Measurements from ENCODE around the gene S100A3. TPM values are rescaled to one million over a fixed set of nuclear protein-coding genes. Genes with fewer than 3 reads are reported as not detected.
"Not testable (repeated sequence)": the region's sequence is repeated elsewhere in the genome, so short reads cannot be mapped to it uniquely, and the experiment has no call there.

The S100A3 gene
- total and polyA plus RNA-seq, 2 of the 8 experiments (the other 6 are each of a cell fraction or from before 2014, with no cell fraction given): 0.26 to 0.47 TPM

DNA sequence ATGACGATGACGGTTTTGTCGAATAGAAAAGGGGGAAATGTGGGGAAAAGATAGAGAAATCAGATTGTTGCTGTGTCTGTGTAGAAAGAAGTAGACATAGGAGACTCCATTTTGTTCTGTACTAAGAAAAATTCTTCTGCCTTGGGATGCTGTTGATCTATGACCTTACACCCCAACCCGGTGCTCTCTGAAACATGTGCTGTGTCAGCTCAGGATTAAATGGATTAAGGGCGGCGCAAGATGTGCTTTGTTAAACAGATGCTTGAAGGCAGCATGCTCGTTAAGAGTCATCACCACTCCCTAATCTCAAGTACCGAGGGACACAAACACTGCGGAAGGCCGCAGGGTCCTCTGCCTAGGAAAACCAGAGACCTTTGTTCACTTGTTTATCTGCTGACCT lies 26.4 kb upstream of the S100A3 start:
- not testable (repeated sequence) for H3K4me2 ChIP-seq (ENCODE audit: insufficient read depth in 1 of 2, low read depth in 2 of 2, low read length in 2 of 2); H3K27me3 ChIP-seq (replicated peaks in 1 of 4; ENCODE audit: control insufficient read depth in 3 of 4, extremely low read depth in 1 of 4, insufficient read depth in 3 of 4, low read length in 3 of 4); H4K5ac ChIP-seq (ENCODE audit: insufficient read length, low read depth, low read length); H3K18ac ChIP-seq (ENCODE audit: extremely low read depth, low read length); H3K27ac ChIP-seq (ENCODE audit: low read depth, low read length); H3K36me3 ChIP-seq (ENCODE audit: control insufficient read depth in 2 of 4, insufficient read depth in 4 of 4, low read length in 3 of 4); H2BK5ac ChIP-seq (ENCODE audit: low read depth, low read length); H4K8ac ChIP-seq (ENCODE audit: extremely low read depth, insufficient read depth, low read length); H2BK12ac ChIP-seq (ENCODE audit: low read depth, low read length); H4K20me1 ChIP-seq (replicated peaks in 1 of 2; ENCODE audit: control insufficient read depth in 1 of 2, insufficient read depth in 2 of 2, low read length in 2 of 2); H3K56ac ChIP-seq (replicated peaks; ENCODE audit: insufficient read length, low read depth, low read length); H2BK15ac ChIP-seq (ENCODE audit: low read length); H3K9ac ChIP-seq (replicated peaks in 1 of 4; ENCODE audit: extremely low read depth in 1 of 4, low read depth in 3 of 4, low read length in 3 of 4); H2BK120ac ChIP-seq (replicated peaks; ENCODE audit: low read depth, low read length); H3K4me3 ChIP-seq (ENCODE audit: extremely low read depth in 1 of 4, insufficient read depth in 2 of 4, low read depth in 3 of 4, low read length in 4 of 4); FAIRE-seq; H4K91ac ChIP-seq (replicated peaks; ENCODE audit: insufficient read length, low read length); H3K14ac ChIP-seq (ENCODE audit: insufficient read length); H3K4ac ChIP-seq (replicated peaks; ENCODE audit: insufficient read length, low read depth, low read length); H3K79me1 ChIP-seq (ENCODE audit: low read depth, low read length); H3K23ac ChIP-seq (ENCODE audit: insufficient read length); DNase-seq (ENCODE audit: low read depth in 1 of 2, low spot score in 2 of 2); H2BK20ac ChIP-seq (ENCODE audit: low read length); H3K23me2 ChIP-seq (ENCODE audit: low read depth, low read length); H2AFZ ChIP-seq (ENCODE audit: low read length); H2AK5ac ChIP-seq (ENCODE audit: low read depth, low read length); H3K79me2 ChIP-seq (ENCODE audit: control insufficient read depth in 1 of 2, insufficient read depth in 2 of 2, low read length in 2 of 2); H3K4me1 ChIP-seq (replicated peaks in 1 of 4; ENCODE audit: control insufficient read depth in 3 of 4, insufficient read depth in 4 of 4, low read length in 3 of 4)
- WGBS, 2 experiments (ENCODE audit: extremely low coverage in 1 of 2, insufficient coverage in 1 of 2, insufficient read length in 1 of 2, insufficient replicate concordance in 2 of 2, low coverage in 1 of 2, low lambda C conversion rate in 2 of 2, missing lambda C conversion rate in 1 of 2): 85% methylated on average over 7 of the region's 10 CpGs; no CpG with 5 or more reads in 1 of the 2 experiments
- ChIA-PET POLR2A (ENCODE audit: partially characterized antibody) (interaction anchor here (1.0 to 1.6 kb wide), 2 partner anchors 39 to 58 kb away, joined by 3 to 5 read pairs; partner anchors contain the start of gene CHTOP), CTCF (ENCODE audit: partially characterized antibody) (interaction anchor here (1.9 to 5.7 kb wide), 5 partner anchors 40 to 222 kb away, joined by 4 to 64 read pairs (median 13); partner anchors contain the start of genes S100A14 and S100A16)
- H3K9me3 ChIP-seq (ENCODE audit: insufficient read depth in 2 of 2, low read depth in 1 of 2, low read length in 1 of 2): peaks cover 0 to 10% of the 10 kb centered on the region in 2 experiments; a peak in 1 of 4 replicates

DNA sequence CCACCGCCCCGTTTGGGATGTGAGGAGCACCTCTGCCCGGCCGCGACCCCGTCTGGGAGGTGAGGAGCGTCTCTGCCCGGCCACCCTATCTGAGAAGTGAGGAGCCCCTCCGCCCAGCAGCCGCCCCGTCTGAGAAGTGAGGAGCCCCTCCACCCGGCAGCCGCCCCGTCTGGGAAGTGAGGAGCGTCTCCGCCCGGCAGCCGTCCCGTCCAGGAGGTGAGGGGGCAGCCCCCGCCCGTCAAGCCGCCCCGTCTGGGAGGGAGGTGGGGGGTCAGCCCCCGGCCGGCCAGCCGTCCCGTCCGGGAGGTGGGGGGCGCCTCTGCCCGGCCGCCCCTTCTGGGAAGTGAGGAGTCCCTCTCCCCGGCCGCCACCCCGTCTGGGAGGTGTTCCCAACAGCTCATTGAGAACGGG lies 26.0 kb upstream of the S100A3 start:
- H4K5ac ChIP-seq (ENCODE audit: insufficient read length, low read depth, low read length); H3K4me3 ChIP-seq (ENCODE audit: extremely low read depth in 1 of 4, insufficient read depth in 2 of 4, low read depth in 3 of 4, low read length in 4 of 4); H2AK5ac ChIP-seq (ENCODE audit: low read depth, low read length); H3K9ac ChIP-seq (replicated peaks in 1 of 4; ENCODE audit: extremely low read depth in 1 of 4, low read depth in 3 of 4, low read length in 3 of 4); H2BK15ac ChIP-seq (ENCODE audit: low read length); H2BK12ac ChIP-seq (ENCODE audit: low read depth, low read length); H3K79me2 ChIP-seq (ENCODE audit: control insufficient read depth in 1 of 2, insufficient read depth in 2 of 2, low read length in 2 of 2); H3K23ac ChIP-seq (ENCODE audit: insufficient read length); H3K36me3 ChIP-seq (ENCODE audit: control insufficient read depth in 2 of 4, insufficient read depth in 4 of 4, low read length in 3 of 4); H2AFZ ChIP-seq (ENCODE audit: low read length); H3K4me1 ChIP-seq (replicated peaks in 1 of 4; ENCODE audit: control insufficient read depth in 3 of 4, insufficient read depth in 4 of 4, low read length in 3 of 4); H3K27ac ChIP-seq (ENCODE audit: low read depth, low read length); H3K18ac ChIP-seq (ENCODE audit: extremely low read depth, low read length); H4K8ac ChIP-seq (ENCODE audit: extremely low read depth, insufficient read depth, low read length); H2BK5ac ChIP-seq (ENCODE audit: low read depth, low read length); H3K56ac ChIP-seq (replicated peaks; ENCODE audit: insufficient read length, low read depth, low read length); H3K23me2 ChIP-seq (ENCODE audit: low read depth, low read length); H3K4ac ChIP-seq (replicated peaks; ENCODE audit: insufficient read length, low read depth, low read length); H3K27me3 ChIP-seq (replicated peaks in 1 of 4; ENCODE audit: control insufficient read depth in 3 of 4, extremely low read depth in 1 of 4, insufficient read depth in 3 of 4, low read length in 3 of 4); H3K14ac ChIP-seq (ENCODE audit: insufficient read length); H4K91ac ChIP-seq (replicated peaks; ENCODE audit: insufficient read length, low read length); H2BK120ac ChIP-seq (replicated peaks; ENCODE audit: low read depth, low read length); H4K20me1 ChIP-seq (replicated peaks in 1 of 2; ENCODE audit: control insufficient read depth in 1 of 2, insufficient read depth in 2 of 2, low read length in 2 of 2); H3K79me1 ChIP-seq (ENCODE audit: low read depth, low read length); H2BK20ac ChIP-seq (ENCODE audit: low read length); DNase-seq (ENCODE audit: low read depth in 1 of 2, low spot score in 2 of 2); H3K4me2 ChIP-seq (ENCODE audit: insufficient read depth in 1 of 2, low read depth in 2 of 2, low read length in 2 of 2); FAIRE-seq: not testable (repeated sequence)
- ChIA-PET POLR2A (ENCODE audit: partially characterized antibody) (interaction anchor here (1.6 kb wide), 1 partner anchor 59 kb away, joined by 5 read pairs; the partner anchor contains the start of gene CHTOP), CTCF (ENCODE audit: partially characterized antibody) (interaction anchor here (3.3 to 5.7 kb wide), 3 partner anchors 41 to 60 kb away, joined by 13 to 64 read pairs (median 28); partner anchors contain the start of genes S100A14 and S100A16)
- peaks cover 0 to 10% of the 10 kb centered on the region in 2 experiments; a peak in 1 of 4 replicates for H3K9me3 ChIP-seq (ENCODE audit: insufficient read depth in 2 of 2, low read depth in 1 of 2, low read length in 1 of 2)
- 86% methylated on average over 10 of the region's 35 CpGs; no CpG with 5 or more reads in 1 of the 2 experiments for WGBS, 2 experiments (ENCODE audit: extremely low coverage in 1 of 2, insufficient coverage in 1 of 2, insufficient read length in 1 of 2, insufficient replicate concordance in 2 of 2, low coverage in 1 of 2, low lambda C conversion rate in 2 of 2, missing lambda C conversion rate in 1 of 2)

Data from H1 (cell line).